BLaER1 (cell line): Measurements from ENCODE around the gene NOL9.

ENCODE experiments used
- H3K27ac ChIP-seq: shearing (Covaris generic); formaldehyde crosslinking; 2 replicates; pipeline ENCODE4 v1.8.1; 2022
- H3K27me3 ChIP-seq: shearing (Covaris generic); formaldehyde crosslinking; 2 replicates; pipeline ENCODE4 v1.8.1; 2022
- H3K36me3 ChIP-seq: shearing (Covaris generic); formaldehyde crosslinking; 2 replicates; pipeline ENCODE4 v1.8.1; 2022
- H3K4me1 ChIP-seq: shearing (Covaris generic); formaldehyde crosslinking; 2 replicates; pipeline ENCODE4 v1.8.1; 2022
- H3K4me2 ChIP-seq: shearing (Covaris generic); formaldehyde crosslinking; 2 replicates; pipeline ENCODE4 v1.8.1; 2022
- H3K4me3 ChIP-seq: shearing (Covaris generic); formaldehyde crosslinking; 2 replicates; pipeline ENCODE4 v1.8.1; 2022
- H3K9ac ChIP-seq: shearing (Covaris generic); formaldehyde crosslinking; 2 replicates; pipeline ENCODE4 v1.8.1; 2022
- H3K9me3 ChIP-seq: shearing (Covaris generic); formaldehyde crosslinking; 2 replicates; pipeline ENCODE4 v1.8.1; 2022
- H4K20me1 ChIP-seq: shearing (Covaris generic); formaldehyde crosslinking; 2 replicates; pipeline ENCODE4 v1.8.1; 2022
- Cebpa-rat ChIP-seq: shearing (Covaris generic); IDR thresholded peaks from 2 replicates; pipeline ENCODE4 v1.8.1; 2022

NOL9 gene

DNA sequence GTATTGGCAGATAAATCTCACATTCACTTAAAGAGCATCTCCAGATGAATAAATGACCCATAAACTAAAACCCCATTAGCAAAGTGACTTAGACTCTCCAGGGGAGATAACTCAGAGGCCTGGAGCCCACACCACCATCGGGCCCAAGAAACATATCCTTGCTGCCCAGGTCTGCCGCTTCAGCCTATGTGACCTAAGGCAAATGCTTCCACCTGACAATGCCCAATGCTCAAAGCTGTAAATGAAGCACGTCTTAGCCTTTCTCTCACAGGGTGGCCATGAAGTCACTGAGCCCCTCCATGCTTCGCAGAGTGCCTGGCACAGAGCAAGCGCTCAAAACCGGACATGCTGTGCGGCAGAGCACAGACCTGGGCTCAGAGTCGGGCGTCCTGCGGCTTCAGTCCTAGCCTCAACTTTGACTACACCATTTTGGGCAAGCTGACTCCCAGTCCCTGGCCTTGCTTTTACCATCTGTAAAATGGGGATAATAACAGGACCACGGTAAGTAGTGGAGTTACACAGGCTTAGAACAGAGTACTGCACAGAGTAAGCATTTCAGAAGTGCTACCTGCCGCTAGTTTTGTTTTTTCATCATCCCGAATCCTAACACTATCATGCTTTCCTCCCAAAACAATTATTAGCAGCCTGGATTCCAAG lies 23.7 kb downstream of the NOL9 start:
- Histone ChIP-seq H3K27me3 (no peaks in the 10 kb centered on the region), H4K20me1 (peaks cover 39% of the 10 kb centered on the region; the same call in 1 of the 2 replicates), H3K4me1 (no peaks in the 10 kb centered on the region), H3K27ac (no peak overlapping the region), H3K4me3 (no peak overlapping the region), H3K9ac (no peak overlapping the region), H3K9me3 (no peaks in the 10 kb centered on the region), H3K4me2 (no peak overlapping the region), H3K36me3 (peaks cover 100% of the 10 kb centered on the region)
- TF ChIP-seq Cebpa-rat = no peak

DNA sequence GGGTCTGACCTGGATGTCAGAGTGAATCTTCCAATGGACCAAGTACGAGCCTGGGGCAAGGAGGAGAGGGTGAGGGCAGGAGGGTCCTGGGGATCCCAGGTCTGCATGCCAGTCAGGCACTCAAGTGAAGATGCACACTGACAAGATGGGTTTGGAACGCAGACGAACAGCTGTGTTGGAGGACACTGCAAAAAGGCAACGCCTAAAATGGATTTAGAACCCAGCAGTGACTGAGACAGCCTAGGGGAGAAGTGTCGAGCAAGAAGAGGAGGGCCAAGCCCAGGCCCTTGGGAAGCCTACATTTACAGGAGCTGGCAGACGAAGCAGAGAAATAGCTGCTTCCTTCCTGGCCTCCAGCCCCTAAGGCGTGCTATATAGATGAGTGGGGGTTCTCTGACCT lies 25.8 kb downstream of the NOL9 start:
- Histone ChIP-seq H3K9ac (no peak overlapping the region), H3K4me1 (no peaks in the 10 kb centered on the region), H3K4me3 (no peak overlapping the region), H3K27me3 (no peaks in the 10 kb centered on the region), H3K9me3 (no peaks in the 10 kb centered on the region), H3K27ac (no peak overlapping the region), H4K20me1 (peaks cover 35% of the 10 kb centered on the region), H3K4me2 (no peak overlapping the region), H3K36me3 (peaks cover 100% of the 10 kb centered on the region)
- no peak for TF ChIP-seq Cebpa-rat

DNA sequence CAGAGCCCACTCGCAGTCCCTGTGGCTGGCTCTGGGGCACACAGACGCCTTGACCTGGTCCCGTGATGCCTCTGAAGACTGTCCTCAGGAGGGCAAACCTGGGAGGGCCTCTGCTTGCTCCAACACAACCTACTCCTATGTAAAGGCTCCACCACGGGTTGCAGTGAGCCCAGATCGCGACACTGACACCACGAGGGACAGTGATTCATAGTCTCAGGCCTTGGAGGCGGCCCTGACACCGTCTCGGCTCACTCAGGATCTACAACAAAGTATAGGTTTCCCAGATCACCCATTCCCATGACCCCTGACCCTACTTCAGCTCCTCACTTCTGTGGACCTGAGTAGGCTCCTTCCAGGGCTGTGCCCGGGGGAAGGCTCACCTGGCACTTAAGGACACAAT lies 28.0 kb downstream of the NOL9 start:
- H3K9me3 ChIP-seq = no peaks in the 10 kb centered on the region
- no peak overlapping the region for H3K4me3 ChIP-seq
- H3K27ac ChIP-seq = no peak overlapping the region
- no peak overlapping the region for H3K9ac ChIP-seq
- H4K20me1 ChIP-seq = peaks cover 31% of the 10 kb centered on the region
- H3K4me2 ChIP-seq = no peak overlapping the region
- peaks cover 90% of the 10 kb centered on the region for H3K36me3 ChIP-seq
- H3K4me1 ChIP-seq = no peaks in the 10 kb centered on the region
- no peak for TF ChIP-seq Cebpa-rat
- no peaks in the 10 kb centered on the region for H3K27me3 ChIP-seq

DNA sequence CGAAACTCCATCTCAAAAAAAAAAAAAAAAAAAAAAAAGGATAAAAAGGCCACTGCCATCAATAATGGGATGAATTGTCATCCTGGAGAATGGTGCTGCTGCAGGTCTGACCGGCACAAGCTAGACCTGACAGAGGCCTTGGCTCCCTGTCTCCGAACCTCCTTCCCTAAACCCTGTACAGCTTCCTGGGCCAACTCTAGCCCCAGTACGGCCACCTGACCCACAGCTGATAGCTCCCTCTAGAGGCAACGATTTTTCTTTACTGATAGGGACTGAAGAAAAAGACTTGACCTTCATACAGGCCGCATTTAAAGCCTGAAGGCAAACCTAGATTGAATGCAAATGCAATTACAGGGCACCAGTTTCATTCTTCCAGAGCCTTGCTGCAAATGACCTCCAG lies 30.7 kb downstream of the NOL9 start:
- H3K9me3 ChIP-seq = no peaks in the 10 kb centered on the region
- TF ChIP-seq Cebpa-rat = no peak
- peaks cover 37% of the 10 kb centered on the region for H4K20me1 ChIP-seq
- peaks cover 19% of the 10 kb centered on the region for H3K4me1 ChIP-seq
- H3K27me3 ChIP-seq = no peaks in the 10 kb centered on the region
- H3K27ac ChIP-seq = no peak overlapping the region
- no peak overlapping the region for H3K9ac ChIP-seq
- no peak overlapping the region for H3K4me2 ChIP-seq
- no peak overlapping the region for H3K4me3 ChIP-seq
- peaks cover 63% of the 10 kb centered on the region for H3K36me3 ChIP-seq

DNA sequence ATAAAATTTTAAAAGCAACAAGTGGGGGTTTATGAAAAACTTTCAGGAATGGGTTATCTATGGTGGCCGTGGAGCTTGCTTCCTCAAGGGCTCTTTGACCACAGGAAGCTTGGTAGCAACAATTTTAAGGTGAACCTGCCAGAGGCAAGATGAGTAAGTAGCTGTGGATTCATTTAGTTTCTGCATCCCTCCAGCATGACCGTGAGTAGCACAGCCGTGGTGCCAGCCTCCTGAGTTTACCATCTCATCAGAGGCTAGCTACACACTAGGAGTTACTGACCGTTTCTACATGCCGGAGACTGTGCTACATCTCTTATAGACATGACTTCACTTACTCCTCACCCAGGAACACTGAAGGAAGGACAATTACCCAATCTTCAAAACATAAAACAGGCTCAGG lies 32.8 kb downstream of the NOL9 start:
- Histone ChIP-seq H3K27me3 (no peaks in the 10 kb centered on the region), H3K9ac (no peak overlapping the region), H3K27ac (no peak overlapping the region), H3K4me3 (no peak overlapping the region), H3K36me3 (peaks cover 43% of the 10 kb centered on the region), H3K9me3 (no peaks in the 10 kb centered on the region), H3K4me1 (peaks cover 21% of the 10 kb centered on the region), H3K4me2 (no peak overlapping the region), H4K20me1 (peaks cover 37% of the 10 kb centered on the region)
- TF ChIP-seq Cebpa-rat = no peak

DNA sequence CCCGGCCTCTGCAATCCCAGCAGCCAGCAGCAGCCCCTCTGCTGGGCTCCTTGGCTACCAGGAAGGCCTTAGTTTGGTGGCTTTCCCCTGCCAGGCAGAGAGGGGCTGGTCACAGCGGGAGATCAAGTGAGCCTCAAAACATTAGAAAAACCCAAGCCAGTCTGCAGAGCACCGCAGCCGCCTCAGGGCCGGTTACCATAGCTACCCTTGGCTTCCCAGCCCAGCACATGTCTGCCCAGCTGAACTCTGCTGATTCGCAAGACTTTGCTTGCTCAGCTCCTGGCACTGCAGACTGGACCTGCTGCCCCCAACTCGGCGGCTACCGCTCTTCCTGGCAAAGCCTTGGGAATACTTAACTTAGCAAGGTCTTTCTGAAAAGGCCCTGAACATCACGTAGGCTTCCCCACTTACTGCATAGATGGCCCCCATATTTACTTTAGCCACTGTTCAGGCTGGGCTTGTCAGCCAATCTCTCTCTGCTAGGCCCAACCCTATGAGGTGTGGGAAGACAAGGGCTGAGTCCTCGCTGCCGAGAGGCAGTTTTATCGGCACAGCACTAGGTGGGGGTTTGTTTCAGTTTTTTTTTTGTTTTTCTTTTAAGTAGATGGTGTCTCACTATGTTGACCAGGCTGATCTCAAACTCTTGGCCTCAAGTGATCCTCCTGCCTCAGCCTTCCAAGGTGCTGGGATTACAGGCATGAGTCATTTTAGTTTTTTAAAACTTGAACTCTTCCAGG lies 34.2 kb downstream of the NOL9 start:
- Histone ChIP-seq H3K27ac (no peak overlapping the region), H3K4me3 (no peak overlapping the region), H3K9ac (0 out of 2 replicates have a peak overlapping the region, but pooled peaks have one; percentile 28)

DNA sequence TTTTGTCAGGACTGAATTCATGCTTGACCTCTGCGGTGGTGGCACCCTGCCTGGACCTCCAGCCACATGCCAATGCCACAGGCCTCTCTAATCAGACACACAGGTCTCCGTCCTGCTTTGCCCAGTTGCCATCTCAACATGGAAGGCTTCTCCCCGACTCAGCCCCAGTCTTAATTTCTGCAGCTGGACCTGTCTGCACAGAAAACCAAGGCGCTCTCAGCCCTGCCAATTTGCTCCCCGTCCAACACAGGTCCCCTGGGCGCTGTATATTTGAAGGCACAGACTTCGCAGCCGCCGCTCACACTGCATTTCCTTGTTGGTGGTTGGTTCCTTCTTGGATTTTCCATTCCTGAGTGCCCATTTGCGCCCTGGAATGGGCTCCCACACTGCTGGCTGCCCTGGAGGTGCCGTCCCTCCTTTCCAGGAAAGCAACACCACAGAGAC lies 34.8 kb downstream of the NOL9 start:
- Histone ChIP-seq H3K9me3 (no peaks in the 10 kb centered on the region), H3K9ac (0 out of 2 replicates have a peak overlapping the region, but pooled peaks have one; percentile 28), H3K4me2 (peak overlapping the region; percentile 77), H4K20me1 (peaks cover 36% of the 10 kb centered on the region; the same call in 1 of the 2 replicates), H3K4me1 (peaks cover 21% of the 10 kb centered on the region), H3K4me3 (no peak overlapping the region), H3K27me3 (no peaks in the 10 kb centered on the region), H3K27ac (no peak overlapping the region), H3K36me3 (peaks cover 22% of the 10 kb centered on the region)
- no peak for TF ChIP-seq Cebpa-rat

More for the DNA sequence above, 34.2 kb downstream of the NOL9 start:
- TF ChIP-seq Cebpa-rat = no peak
- Histone ChIP-seq H4K20me1 (peaks cover 37% of the 10 kb centered on the region; the same call in 1 of the 2 replicates), H3K9me3 (no peaks in the 10 kb centered on the region), H3K4me1 (peaks cover 21% of the 10 kb centered on the region), H3K27me3 (no peaks in the 10 kb centered on the region), H3K4me2 (peak overlapping the region; percentile 77), H3K36me3 (peaks cover 28% of the 10 kb centered on the region)

DNA sequence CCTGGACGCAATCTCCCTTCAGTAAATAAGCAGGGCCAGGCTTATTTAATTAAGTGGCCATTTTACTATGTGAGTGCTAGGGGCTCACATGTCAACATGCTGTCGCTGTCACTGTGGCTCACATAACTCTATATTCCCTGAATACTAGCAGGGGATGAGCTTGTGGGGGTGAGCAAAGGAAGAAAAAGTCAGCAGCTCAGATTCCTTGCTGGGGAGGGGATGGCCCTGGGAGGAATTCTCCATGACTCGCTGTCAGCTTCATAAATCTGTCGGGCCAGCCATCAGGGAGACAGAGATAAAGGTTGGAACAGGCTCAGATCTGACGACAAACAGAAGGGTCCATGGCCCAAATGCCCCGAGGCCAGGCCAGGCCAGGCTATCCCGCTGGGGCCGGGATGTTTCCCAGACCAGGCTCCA lies 36.9 kb downstream of the NOL9 start:
- no peak overlapping the region for H3K4me2 ChIP-seq
- H3K27me3 ChIP-seq = no peaks in the 10 kb centered on the region
- H3K4me1 ChIP-seq = peaks cover 21% of the 10 kb centered on the region
- H3K36me3 ChIP-seq = peaks cover 7% of the 10 kb centered on the region
- no peaks in the 10 kb centered on the region for H3K9me3 ChIP-seq
- H3K27ac ChIP-seq = no peak overlapping the region
- peaks cover 20% of the 10 kb centered on the region; the same call in 1 of the 2 replicates for H4K20me1 ChIP-seq
- no peak overlapping the region for H3K4me3 ChIP-seq
- no peak for TF ChIP-seq Cebpa-rat
- H3K9ac ChIP-seq = no peak overlapping the region

DNA sequence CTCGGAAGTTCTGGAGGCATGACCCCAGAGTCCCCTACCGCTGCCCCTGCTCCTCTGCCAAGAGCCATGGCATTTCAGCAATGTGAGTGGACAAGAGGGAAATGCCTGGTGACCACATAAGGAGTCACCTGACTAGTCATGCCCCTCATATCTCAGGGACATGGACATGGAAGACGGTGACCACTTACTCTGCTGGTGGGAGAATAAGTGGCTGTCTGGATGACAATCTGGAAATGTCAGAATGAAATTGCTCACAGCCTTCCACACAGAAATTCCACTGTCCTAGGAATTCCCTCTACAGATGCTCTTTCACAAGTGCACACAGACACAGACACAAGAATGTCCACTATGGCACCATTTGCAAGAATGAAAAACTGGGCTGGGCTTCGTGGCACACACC lies 38.5 kb downstream of the NOL9 start:
- TF ChIP-seq Cebpa-rat = no peak
- Histone ChIP-seq H3K27me3 (no peaks in the 10 kb centered on the region), H3K9me3 (no peaks in the 10 kb centered on the region), H3K9ac (no peak overlapping the region), H3K4me1 (peaks cover 29% of the 10 kb centered on the region), H3K4me2 (no peak overlapping the region), H3K27ac (no peak overlapping the region), H4K20me1 (peaks cover 17% of the 10 kb centered on the region; the same call in 1 of the 2 replicates), H3K4me3 (no peak overlapping the region), H3K36me3 (no peaks in the 10 kb centered on the region)

DNA sequence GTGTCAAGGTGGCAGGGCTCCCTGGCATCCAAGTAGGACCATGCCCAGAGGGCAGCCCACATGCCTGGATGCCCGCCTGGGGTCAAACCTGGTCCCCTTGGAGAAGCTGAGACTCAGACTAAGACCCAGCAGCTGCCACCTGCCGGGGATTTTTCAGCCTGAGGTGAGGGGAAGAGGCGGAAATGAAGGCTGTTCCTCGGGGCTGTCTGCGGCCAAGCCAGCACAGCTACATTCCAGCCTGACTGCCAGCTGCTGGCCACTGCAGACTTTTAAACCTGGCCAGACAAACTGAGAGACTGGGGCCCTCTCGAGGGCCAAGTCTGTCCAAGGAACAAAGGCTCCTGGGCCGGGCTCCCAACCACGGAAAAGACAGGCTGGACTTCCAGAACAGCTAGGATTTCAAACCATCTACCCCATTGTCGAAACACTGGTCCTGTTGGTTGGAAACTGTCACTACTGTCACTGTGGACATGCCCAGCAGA lies 41.0 kb downstream of the NOL9 start:
- H3K27me3 ChIP-seq = no peaks in the 10 kb centered on the region

More for the DNA sequence above, 41.0 kb downstream of the NOL9 start:
- Histone ChIP-seq H3K4me2 (no peak overlapping the region), H4K20me1 (no peaks in the 10 kb centered on the region), H3K36me3 (no peaks in the 10 kb centered on the region), H3K4me3 (no peak overlapping the region), H3K27ac (no peak overlapping the region), H3K9me3 (no peaks in the 10 kb centered on the region), H3K9ac (no peak overlapping the region), H3K4me1 (peaks cover 32% of the 10 kb centered on the region)
- TF ChIP-seq Cebpa-rat = no peak
